Measurements from ENCODE around the gene GRK6.

GRK6 gene

GRCh38 chr5:177490992-177491391, 64.5 kb downstream of the GRK6 start:
- TF ChIP-seq EZH2 (optimal IDR thresholded peaks at IDR 0.05; ENCODE audit: low read depth, low read length): no peak
- TF ChIP-seq EZH2phosphoT487 (IDR thresholded peaks at IDR 0.05; ENCODE audit: low read length): no peak
- TF ChIP-seq CTCF (IDR thresholded peaks at IDR 0.05; ENCODE audit: low read length): no peak
- DNase-seq: no peak
- Histone ChIP-seq H2AFZ (ENCODE audit: low read length) (no peak overlapping the region), H3K36me3 (replicated peaks; ENCODE audit: insufficient read depth, low read length) (no peaks in the 10 kb centered on the region), H4K20me1 (ENCODE audit: insufficient read depth, low read length) (no peaks in the 10 kb centered on the region), H3K9me3 (replicated peaks; ENCODE audit: insufficient read depth, low read length) (no peaks in the 10 kb centered on the region), H3K4me3 (ENCODE audit: low read length) (no peak overlapping the region), H3K79me2 (ENCODE audit: low read length) (no peaks in the 10 kb centered on the region), H3K9me2 (replicated peaks; ENCODE audit: insufficient read depth, low read length) (no peaks in the 10 kb centered on the region), H3F3A (ENCODE audit: insufficient read depth, low read length) (peaks cover 6% of the 10 kb centered on the region), H3K27me3 (replicated peaks; ENCODE audit: insufficient read depth, low read length) (no peaks in the 10 kb centered on the region), H3K27ac (ENCODE audit: low read length) (no peak overlapping the region), H3K4me1 (ENCODE audit: low read length) (peaks cover 11% of the 10 kb centered on the region), H3K9ac (ENCODE audit: low read length) (no peak overlapping the region), H3K4me2 (ENCODE audit: low read depth, low read length) (no peak overlapping the region)

- H3K9me2 ChIP-seq (replicated peaks; ENCODE audit: insufficient read depth, low read length): no peaks in the 10 kb centered on the region
- peaks cover 6% of the 10 kb centered on the region for H3F3A ChIP-seq (ENCODE audit: insufficient read depth, low read length)
- H2AFZ ChIP-seq (ENCODE audit: low read length): no peak overlapping the region
- no peaks in the 10 kb centered on the region for H3K36me3 ChIP-seq (replicated peaks; ENCODE audit: insufficient read depth, low read length)
- peak; percentile 78 for DNase-seq
- H4K20me1 ChIP-seq (ENCODE audit: insufficient read depth, low read length): no peaks in the 10 kb centered on the region
- no peaks in the 10 kb centered on the region for H3K9me3 ChIP-seq (replicated peaks; ENCODE audit: insufficient read depth, low read length)
- no peak overlapping the region for H3K4me3 ChIP-seq (ENCODE audit: low read length)
- no peak overlapping the region for H3K9ac ChIP-seq (ENCODE audit: low read length)
- no peak overlapping the region for H3K27ac ChIP-seq (ENCODE audit: low read length)
- TF ChIP-seq CTCF (IDR thresholded peaks at IDR 0.05; ENCODE audit: low read length) (peak; percentile 84), EZH2 (optimal IDR thresholded peaks at IDR 0.05; ENCODE audit: low read depth, low read length) (no peak)
- no peaks in the 10 kb centered on the region for H3K27me3 ChIP-seq (replicated peaks; ENCODE audit: insufficient read depth, low read length)
- H3K4me1 ChIP-seq (ENCODE audit: low read length): peaks cover 11% of the 10 kb centered on the region
- H3K4me2 ChIP-seq (ENCODE audit: low read depth, low read length): no peak overlapping the region
- no peaks in the 10 kb centered on the region for H3K79me2 ChIP-seq (ENCODE audit: low read length)
Measured at GRCh38 chr5:177491429-177491945, 65.0 kb downstream of the GRK6 start.

GRCh38 chr5:177491983-177492746, 65.7 kb downstream of the GRK6 start:
- Histone ChIP-seq H3K4me3 (ENCODE audit: low read length) (no peak overlapping the region), H4K20me1 (ENCODE audit: insufficient read depth, low read length) (no peaks in the 10 kb centered on the region), H2AFZ (ENCODE audit: low read length) (no peak overlapping the region), H3K36me3 (replicated peaks; ENCODE audit: insufficient read depth, low read length) (no peaks in the 10 kb centered on the region), H3K27ac (ENCODE audit: low read length) (no peak overlapping the region), H3K4me2 (ENCODE audit: low read depth, low read length) (no peak overlapping the region), H3K27me3 (replicated peaks; ENCODE audit: insufficient read depth, low read length) (no peaks in the 10 kb centered on the region), H3K9me2 (replicated peaks; ENCODE audit: insufficient read depth, low read length) (no peaks in the 10 kb centered on the region), H3K4me1 (ENCODE audit: low read length) (peaks cover 11% of the 10 kb centered on the region), H3K9me3 (replicated peaks; ENCODE audit: insufficient read depth, low read length) (no peaks in the 10 kb centered on the region), H3F3A (ENCODE audit: insufficient read depth, low read length) (peaks cover 6% of the 10 kb centered on the region), H3K79me2 (ENCODE audit: low read length) (no peaks in the 10 kb centered on the region), H3K9ac (ENCODE audit: low read length) (no peak overlapping the region)
- TF ChIP-seq EZH2 (optimal IDR thresholded peaks at IDR 0.05; ENCODE audit: low read depth, low read length) (no peak), EZH2phosphoT487 (IDR thresholded peaks at IDR 0.05; ENCODE audit: low read length) (no peak), CTCF (IDR thresholded peaks at IDR 0.05; ENCODE audit: low read length) (no peak)
- DNase-seq: no peak
